Ishikawa (cell line): ENCODE measurements around the gene DNM2.

ENCODE experiments used
- CEBPB ChIP-seq: IDR thresholded peaks from 2 replicates; pipeline ENCODE4 v1.6.1; 2012
- CREB1 ChIP-seq: IDR thresholded peaks from 2 replicates; pipeline ENCODE4 v1.6.1; 2012; ENCODE audit warnings: low read depth
- EGR1 ChIP-seq: IDR thresholded peaks from 2 replicates; pipeline ENCODE4 v1.6.1; 2012
- EP300 ChIP-seq: IDR thresholded peaks from 2 replicates; pipeline ENCODE4 v1.6.1; 2012; ENCODE audit warnings: borderline replicate concordance
- FOXM1 ChIP-seq: IDR thresholded peaks from 2 replicates; pipeline ENCODE4 v1.6.1; 2012; ENCODE audit warnings: low read depth, borderline replicate concordance
- NFIC ChIP-seq: IDR thresholded peaks from 2 replicates; pipeline ENCODE4 v1.6.1; 2012
- RAD21 ChIP-seq: IDR thresholded peaks from 2 replicates; pipeline ENCODE4 v1.6.1; 2012; ENCODE audit warnings: low read depth
- REST ChIP-seq: IDR thresholded peaks from 2 replicates; pipeline ENCODE4 v1.6.1; 2012; ENCODE audit warnings: low read depth, mild to moderate bottlenecking
- TAF1 ChIP-seq: IDR thresholded peaks from 2 replicates; pipeline ENCODE4 v1.6.1; 2012; ENCODE audit warnings: low read depth, mild to moderate bottlenecking
- TCF12 ChIP-seq: IDR thresholded peaks from 2 replicates; pipeline ENCODE4 v1.6.1; 2012; ENCODE audit warnings: low read depth
- TEAD4 ChIP-seq: IDR thresholded peaks from 2 replicates; pipeline ENCODE4 v1.6.1; 2012
- USF1 ChIP-seq: IDR thresholded peaks from 2 replicates; pipeline ENCODE4 v1.6.1; 2012
- YY1 ChIP-seq: IDR thresholded peaks from 2 replicates; pipeline ENCODE4 v1.6.1; 2012; ENCODE audit warnings: low read depth
- ZBTB7A ChIP-seq: IDR thresholded peaks from 2 replicates; pipeline ENCODE4 v1.6.1; 2012; ENCODE audit warnings: low read depth
- TF ChIP-seq, protein P1 (sequence below): IDR thresholded peaks from 2 replicates; pipeline ENCODE4 v1.6.1; 2012

The DNM2 gene

DNA sequence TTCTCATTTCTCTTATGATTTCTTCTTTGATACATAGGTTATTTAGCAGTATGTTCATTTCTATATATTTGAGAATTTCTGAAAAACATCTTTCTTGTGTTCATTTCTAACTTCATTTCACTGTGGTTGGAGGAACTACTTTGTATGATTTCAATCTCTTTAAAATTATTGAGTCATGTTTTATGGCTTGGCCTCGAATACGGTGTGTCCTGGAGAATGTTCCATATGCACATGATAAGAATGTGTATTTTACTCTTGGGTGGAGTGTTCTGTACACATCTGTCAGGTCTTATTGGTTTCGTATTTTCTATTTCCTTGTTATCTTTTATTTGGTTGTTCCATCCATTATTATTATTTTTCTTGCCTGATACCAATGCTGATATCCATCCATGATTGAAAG, 22.9 kb downstream of the DNM2 start:
- no peak for TF ChIP-seq RAD21
- TF ChIP-seq TEAD4, result no peak
- TF ChIP-seq TAF1, result no peak
- no peak for TF ChIP-seq EGR1
- TF ChIP-seq YY1, result no peak
- TF ChIP-seq ZBTB7A, result no peak

DNA sequence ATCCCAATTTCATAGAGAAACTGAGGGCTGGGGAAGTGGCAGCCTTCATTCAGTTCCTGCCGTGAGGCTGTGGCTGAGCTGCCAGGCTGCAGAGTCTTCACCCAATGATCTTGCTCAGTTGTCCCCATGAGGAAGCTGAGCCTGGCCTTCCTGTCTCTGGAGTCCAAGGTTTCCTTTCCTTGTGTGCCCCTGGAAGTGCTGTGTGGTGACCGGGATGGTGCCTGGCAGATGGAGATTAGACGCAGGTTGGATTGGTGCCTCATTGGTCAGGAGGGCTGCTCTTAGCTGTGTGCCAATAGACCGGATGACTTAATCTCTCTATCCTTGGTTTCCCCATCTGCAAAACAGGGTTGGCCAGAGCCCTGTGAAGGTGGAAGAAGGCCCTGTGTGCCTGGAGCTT, 24.6 kb downstream of the DNM2 start:
- TF ChIP-seq EGR1 (no peak), YY1 (no peak), TCF12 (no peak), EP300 (no peak), ZBTB7A (no peak), CREB1 (no peak), FOXM1 (no peak), TAF1 (no peak), NFIC (no peak), CEBPB (no peak)
- TF ChIP-seq, protein P1, sequence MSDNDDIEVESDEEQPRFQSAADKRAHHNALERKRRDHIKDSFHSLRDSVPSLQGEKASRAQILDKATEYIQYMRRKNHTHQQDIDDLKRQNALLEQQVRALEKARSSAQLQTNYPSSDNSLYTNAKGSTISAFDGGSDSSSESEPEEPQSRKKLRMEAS, result no peak

DNA sequence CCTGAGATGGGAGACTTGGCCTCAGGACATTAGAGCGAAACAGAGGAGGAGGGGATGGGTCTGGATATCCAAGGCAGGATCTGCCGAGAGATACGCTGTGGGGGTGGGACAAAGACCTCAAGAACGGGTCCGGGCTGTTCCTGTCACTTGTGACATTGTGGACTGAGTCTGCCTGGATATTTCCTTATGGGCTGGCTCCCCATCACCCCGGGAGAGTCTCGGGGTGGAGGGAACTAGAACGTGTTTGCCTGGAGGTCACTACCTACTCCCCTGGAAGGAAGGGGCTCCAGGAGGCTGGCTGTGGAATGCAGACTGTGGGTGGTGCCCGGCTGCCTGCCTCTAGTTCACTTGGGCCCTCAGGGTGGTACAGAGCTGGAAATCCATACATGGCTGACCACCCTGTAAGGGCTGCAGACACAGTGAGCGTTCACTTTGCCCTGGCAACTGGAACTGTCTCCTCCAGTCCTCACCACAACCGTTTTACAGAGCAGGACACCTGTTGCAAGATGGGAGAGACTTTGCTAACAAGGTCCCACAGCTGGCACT, 26.4 kb downstream of the DNM2 start:
- TF ChIP-seq REST, result no peak
- TF ChIP-seq EP300, result no peak
- TF ChIP-seq TEAD4, result no peak
- TF ChIP-seq CREB1, result no peak
- TF ChIP-seq CEBPB, result no peak
- TF ChIP-seq TAF1, result no peak
- no peak for TF ChIP-seq RAD21
- TF ChIP-seq USF1, result no peak

GRCh38 chr19:10744801-10745293, 27.0 kb downstream of the DNM2 start:
- TF ChIP-seq, protein P1, result no peak
- TF ChIP-seq FOXM1 (no peak), TCF12 (no peak), USF1 (no peak), TEAD4 (no peak), TAF1 (no peak), EGR1 (no peak), YY1 (no peak), EP300 (no peak), CREB1 (no peak), NFIC (no peak), RAD21 (no peak), REST (no peak), ZBTB7A (no peak), CEBPB (no peak)

DNA sequence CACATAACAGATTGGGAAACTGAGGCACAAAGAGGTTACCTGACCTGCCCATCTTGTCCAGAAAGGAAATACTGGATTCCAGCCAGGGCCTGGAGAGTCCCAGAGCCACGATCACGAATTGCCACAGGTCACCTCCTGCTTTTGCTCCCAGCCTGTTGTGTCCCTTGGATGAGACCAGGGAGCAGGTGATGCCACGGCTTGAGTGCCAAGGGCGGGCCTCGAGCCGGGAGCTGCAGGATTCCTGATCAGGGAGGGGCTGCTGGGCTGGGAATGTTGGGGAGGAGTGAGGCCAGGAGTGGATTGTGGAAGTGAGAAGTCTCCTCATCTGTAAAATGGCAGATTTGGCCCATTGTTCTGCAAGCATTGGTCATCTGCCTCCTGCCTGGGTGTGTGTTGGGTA, 29.4 kb downstream of the DNM2 start:
- TF ChIP-seq, protein P1, result no peak
- no peak for TF ChIP-seq CREB1

- TF ChIP-seq EGR1, result no peak
- no peak for TF ChIP-seq ZBTB7A
- TF ChIP-seq, protein P1, result no peak
- no peak for TF ChIP-seq TCF12
- no peak for TF ChIP-seq REST
- no peak for TF ChIP-seq TAF1
- no peak for TF ChIP-seq USF1
- no peak for TF ChIP-seq CEBPB
- no peak for TF ChIP-seq EP300
- TF ChIP-seq TEAD4, result no peak
- no peak for TF ChIP-seq FOXM1
- TF ChIP-seq RAD21, result no peak
- TF ChIP-seq YY1, result no peak
- no peak for TF ChIP-seq CREB1
- no peak for TF ChIP-seq NFIC
Measured at GRCh38 chr19:10747674-10748073, 29.8 kb downstream of the DNM2 start.
